MM.1S (cell line): ENCODE results near the gene NRG3.

Experiments used
- DNase-seq: peaks from one replicate; pipeline ENCODE4 v3.0.0-alpha.2; 2015
- H2AFZ ChIP-seq: fragments of 300-600 bp; sonication (generic); 2 replicates; pipeline ENCODE4 v1.6.0; 2016; ENCODE audit warnings: antibody characterized with exemption, low read length
- H3F3A ChIP-seq: fragments of 300-600 bp; sonication (generic); 2 replicates; pipeline ENCODE4 v1.6.1; 2016; ENCODE audit warnings: mild to moderate bottlenecking, antibody characterized with exemption, low read length, moderate library complexity, mixed read lengths; ENCODE audit not compliant: insufficient read depth
- H3K27ac ChIP-seq: fragments of 300-600 bp; sonication (generic); 2 replicates; pipeline ENCODE4 v1.5.1; 2016; ENCODE audit warnings: mild to moderate bottlenecking, low read length
- H3K27me3 ChIP-seq: fragments of 300-600 bp; sonication (generic); replicated peaks from 2 replicates; pipeline ENCODE4 v1.6.0; 2016; ENCODE audit warnings: low read length; ENCODE audit not compliant: insufficient read depth
- H3K36me3 ChIP-seq: fragments of 300-600 bp; sonication (generic); replicated peaks from 2 replicates; pipeline ENCODE4 v1.6.1; 2016; ENCODE audit warnings: mild to moderate bottlenecking, low read length, mixed read lengths; ENCODE audit not compliant: insufficient read depth
- H3K4me1 ChIP-seq: fragments of 300-600 bp; sonication (generic); 2 replicates; pipeline ENCODE4 v1.6.1; 2016; ENCODE audit warnings: low read length, mixed read lengths
- H3K4me2 ChIP-seq: fragments of 300-600 bp; sonication (generic); 2 replicates; pipeline ENCODE4 v1.6.0; 2016; ENCODE audit warnings: low read depth, low read length
- H3K4me3 ChIP-seq: fragments of 300-600 bp; sonication (generic); 2 replicates; pipeline ENCODE4 v1.5.1; 2016; ENCODE audit warnings: low read length, mixed read lengths
- H3K79me2 ChIP-seq: fragments of 300-600 bp; sonication (generic); 2 replicates; pipeline ENCODE4 v1.6.1; 2016; ENCODE audit warnings: mixed run types, low read length, mixed read lengths
- H3K9ac ChIP-seq: fragments of 300-600 bp; sonication (generic); 2 replicates; pipeline ENCODE4 v1.6.1; 2016; ENCODE audit warnings: low read length, mixed read lengths
- H3K9me2 ChIP-seq: fragments of 300-600 bp; sonication (generic); replicated peaks from 2 replicates; pipeline ENCODE4 v1.6.1; 2016; ENCODE audit warnings: mild to moderate bottlenecking, low read length, mixed read lengths; ENCODE audit not compliant: insufficient read depth
- H3K9me3 ChIP-seq: fragments of 300-600 bp; sonication (generic); replicated peaks from 2 replicates; pipeline ENCODE4 v1.6.1; 2016; ENCODE audit warnings: mild to moderate bottlenecking, low read length, mixed read lengths; ENCODE audit not compliant: insufficient read depth
- H4K20me1 ChIP-seq: fragments of 300-600 bp; sonication (generic); 2 replicates; pipeline ENCODE4 v1.6.1; 2016; ENCODE audit warnings: mild to moderate bottlenecking, low read length, moderate library complexity, mixed read lengths; ENCODE audit not compliant: insufficient read depth
- CTCF ChIP-seq: fragments of 300-600 bp; sonication (generic); IDR thresholded peaks from 2 replicates; pipeline ENCODE4 v1.5.1; 2016; ENCODE audit warnings: antibody characterized with exemption, low read length, mixed read lengths
- EZH2 ChIP-seq: fragments of 300-600 bp; sonication (generic); optimal IDR thresholded peaks from 2 replicates; pipeline ENCODE3; 2017; ENCODE audit warnings: low read depth, mild to moderate bottlenecking, antibody characterized with exemption, low read length, mixed read lengths
- EZH2phosphoT487 ChIP-seq: fragments of 300-600 bp; sonication (generic); IDR thresholded peaks from 2 replicates; pipeline ENCODE4 v1.6.1; 2018; ENCODE audit warnings: antibody characterized with exemption, low read length

The NRG3 gene

GRCh38 chr10:81866753-81867152, 8.2 kb upstream of the NRG3 start:
- Histone ChIP-seq H3K4me3 (peak overlapping the region; percentile 30; the same call in 1 of the 2 replicates), H3K4me1 (peaks cover 33% of the 10 kb centered on the region), H3K27me3 (no peaks in the 10 kb centered on the region), H3K79me2 (no peaks in the 10 kb centered on the region), H3K9me3 (no peaks in the 10 kb centered on the region), H3K36me3 (no peaks in the 10 kb centered on the region), H3K9ac (peak overlapping the region; percentile 8; the same call in 1 of the 2 replicates), H3K9me2 (no peaks in the 10 kb centered on the region), H3K4me2 (peak overlapping the region; percentile 74), H3F3A (peaks cover 17% of the 10 kb centered on the region), H4K20me1 (no peaks in the 10 kb centered on the region), H2AFZ (peak overlapping the region; percentile 41), H3K27ac (peak overlapping the region; percentile 71)
- no peak for TF ChIP-seq EZH2
- TF ChIP-seq CTCF: no peak
- TF ChIP-seq EZH2phosphoT487: no peak
- peak; percentile 89 for DNase-seq

DNA sequence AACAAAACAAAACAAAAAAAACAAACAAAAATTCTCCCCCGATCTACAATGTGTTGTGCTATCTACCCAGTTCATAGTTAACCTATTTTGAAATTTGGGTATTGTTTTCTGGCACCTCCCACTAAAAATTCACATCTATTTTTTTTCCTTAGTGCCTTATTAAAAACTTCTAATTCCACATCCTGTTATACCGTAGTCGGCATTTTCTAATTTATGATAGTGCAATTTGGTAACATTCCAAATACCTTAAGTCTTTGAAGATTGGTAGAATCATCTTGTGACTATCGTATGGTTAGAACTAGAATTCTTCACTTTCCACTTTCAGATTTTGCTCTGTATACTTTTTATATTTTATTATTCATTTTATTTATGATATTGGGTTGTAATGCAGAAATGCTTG, 4.5 kb upstream of the NRG3 start:
- Histone ChIP-seq H3K9me3 (no peaks in the 10 kb centered on the region), H3K36me3 (no peaks in the 10 kb centered on the region), H3K9me2 (no peaks in the 10 kb centered on the region), H3F3A (peaks cover 23% of the 10 kb centered on the region), H2AFZ (no peak overlapping the region), H3K27me3 (no peaks in the 10 kb centered on the region), H3K9ac (no peak overlapping the region), H3K79me2 (peaks cover 1% of the 10 kb centered on the region), H3K27ac (no peak overlapping the region), H3K4me1 (peaks cover 32% of the 10 kb centered on the region), H3K4me3 (no peak overlapping the region), H3K4me2 (no peak overlapping the region), H4K20me1 (no peaks in the 10 kb centered on the region)
- DNase-seq: no peak
- no peak for TF ChIP-seq EZH2phosphoT487
- no peak for TF ChIP-seq EZH2
- TF ChIP-seq CTCF: no peak

DNA sequence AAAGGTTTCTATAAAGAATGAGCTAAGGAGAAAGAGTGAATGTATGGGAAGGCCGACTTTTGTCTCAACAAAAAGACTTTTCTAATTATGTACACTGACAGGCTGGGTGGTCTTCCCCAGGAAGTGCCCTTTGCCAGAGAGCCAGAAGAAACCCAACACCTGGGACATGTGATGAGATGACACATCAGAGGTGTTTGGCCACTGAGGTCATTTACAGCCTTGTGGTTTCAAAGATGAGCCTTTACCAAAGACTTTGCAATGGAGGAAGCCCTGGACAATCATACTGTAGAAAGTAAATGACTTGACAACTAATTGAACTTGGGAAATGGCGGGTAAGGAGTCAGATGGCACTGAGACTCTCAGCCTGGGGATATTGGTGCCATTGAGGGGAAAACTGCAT, 3.4 kb upstream of the NRG3 start:
- Histone ChIP-seq H3K27me3 (no peaks in the 10 kb centered on the region), H4K20me1 (no peaks in the 10 kb centered on the region), H3K36me3 (no peaks in the 10 kb centered on the region), H3K9me3 (no peaks in the 10 kb centered on the region), H3K9me2 (no peaks in the 10 kb centered on the region), H3K9ac (no peak overlapping the region), H3K4me1 (peaks cover 21% of the 10 kb centered on the region), H3K27ac (no peak overlapping the region), H2AFZ (no peak overlapping the region), H3F3A (peaks cover 29% of the 10 kb centered on the region), H3K4me2 (no peak overlapping the region), H3K4me3 (no peak overlapping the region), H3K79me2 (peaks cover 11% of the 10 kb centered on the region)
- no peak for DNase-seq
- TF ChIP-seq CTCF (no peak), EZH2 (no peak), EZH2phosphoT487 (no peak)
